ENCODE measurements around the gene ADRA2B. TPM values are rescaled to one million over a fixed set of nuclear protein-coding genes. Genes with fewer than 3 reads are reported as not detected.

Gene ADRA2B
- total and polyA plus RNA-seq, 4 donors = 0.26 to 34.0 (median 0.81) TPM; not detected in 1

GRCh38 chr2:96151595-96152303, 35.4 kb upstream of the ADRA2B start:
- ATAC-seq (ENCODE audit: low FRiP score) = no peak
- H3K4me1 ChIP-seq (ENCODE audit: control insufficient read depth in 1 of 2, insufficient read depth in 2 of 2, low read length in 2 of 2) = no peaks in the 10 kb centered on the region
- H3K4me3 ChIP-seq (ENCODE audit: low read length in 2 of 2) = no peak overlapping the region
- WGBS, 2 donors = 94 to 96% methylated on average over 9 of the region's 9 CpGs
- no peaks in the 10 kb centered on the region for H3K27me3 ChIP-seq (ENCODE audit: control insufficient read depth in 1 of 2, insufficient read depth in 2 of 2, low read length in 1 of 2)
- H3K36me3 ChIP-seq (ENCODE audit: control insufficient read depth in 1 of 2, insufficient read depth in 2 of 2, low read length in 1 of 2) = no peaks in the 10 kb centered on the region
- intact Hi-C loops (cut with DNase I) = no loop called here
- DNase-seq = peak in 1 of 2 donors; percentile 15
- H3K27ac ChIP-seq (ENCODE audit: low read depth in 1 of 2, low read length in 2 of 2) = no peak overlapping the region
- no peaks in the 10 kb centered on the region for H3K9me3 ChIP-seq (ENCODE audit: control insufficient read depth, low read length)

- H3K9me3 ChIP-seq (ENCODE audit: control insufficient read depth, low read length) = no peaks in the 10 kb centered on the region
- no peaks in the 10 kb centered on the region for H3K4me1 ChIP-seq (ENCODE audit: control insufficient read depth in 1 of 2, insufficient read depth in 2 of 2, low read length in 2 of 2)
- no peak overlapping the region for H3K27ac ChIP-seq (ENCODE audit: low read depth in 1 of 2, low read length in 2 of 2)
- no peak overlapping the region for H3K4me3 ChIP-seq (ENCODE audit: low read length in 2 of 2)
- H3K27me3 ChIP-seq (ENCODE audit: control insufficient read depth in 1 of 2, insufficient read depth in 2 of 2, low read length in 1 of 2) = no peaks in the 10 kb centered on the region
- ATAC-seq (ENCODE audit: low FRiP score) (no peak), DNase-seq (peak in 1 of 2 donors; percentile 62)
- intact Hi-C loops (cut with DNase I) = no loop called here
- H3K36me3 ChIP-seq (ENCODE audit: control insufficient read depth in 1 of 2, insufficient read depth in 2 of 2, low read length in 1 of 2) = no peaks in the 10 kb centered on the region
- WGBS, 2 donors = 95 to 96% methylated on average over 14 of the region's 14 CpGs
Measured at GRCh38 chr2:96150791-96151594, 34.6 kb upstream of the ADRA2B start.

DNA sequence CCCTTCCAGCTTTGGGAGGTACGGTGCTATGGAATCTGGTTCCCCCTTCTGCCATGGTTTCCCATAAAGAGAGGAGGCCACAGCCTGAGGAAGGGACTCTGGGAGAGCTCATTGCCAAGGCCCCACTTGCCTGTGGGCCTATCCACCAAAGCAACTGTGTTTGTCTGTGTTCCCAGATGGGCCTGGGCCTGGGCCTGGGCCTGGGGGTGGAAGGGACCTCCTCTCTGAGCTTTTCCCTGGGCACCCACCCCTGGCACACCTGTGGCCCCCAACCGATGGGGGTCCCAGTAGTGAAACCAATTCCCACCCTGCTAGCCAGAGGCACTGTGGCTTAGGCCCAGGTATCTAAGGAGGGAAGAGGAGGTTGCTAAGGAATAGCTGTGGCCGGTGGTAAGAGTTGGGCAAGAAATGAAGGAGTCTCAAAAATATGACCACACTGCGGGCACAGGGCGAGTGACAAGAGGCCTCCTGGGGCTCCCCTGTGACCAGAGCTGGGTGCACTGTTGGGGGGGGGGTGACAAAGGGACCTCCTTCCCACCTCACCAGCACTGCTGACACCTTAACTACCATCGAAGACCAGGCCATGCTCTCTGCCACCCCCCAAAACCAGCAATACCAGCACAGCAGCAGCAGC, 33.8 kb upstream of the ADRA2B start:
- no peak for ATAC-seq (ENCODE audit: low FRiP score)
- H3K9me3 ChIP-seq (ENCODE audit: control insufficient read depth, low read length) = no peaks in the 10 kb centered on the region
- H3K27ac ChIP-seq (ENCODE audit: low read depth in 1 of 2, low read length in 2 of 2) = no peak overlapping the region
- peak; percentile 41 to 43 for DNase-seq
- no peak overlapping the region for H3K4me3 ChIP-seq (ENCODE audit: low read length in 2 of 2)
- no peaks in the 10 kb centered on the region for H3K4me1 ChIP-seq (ENCODE audit: control insufficient read depth in 1 of 2, insufficient read depth in 2 of 2, low read length in 2 of 2)
- intact Hi-C loops (cut with DNase I) = no loop called here
- H3K36me3 ChIP-seq (ENCODE audit: control insufficient read depth in 1 of 2, insufficient read depth in 2 of 2, low read length in 1 of 2) = no peaks in the 10 kb centered on the region
- 95 to 96% methylated on average over 6 of the region's 6 CpGs for WGBS, 2 donors
- H3K27me3 ChIP-seq (ENCODE audit: control insufficient read depth in 1 of 2, insufficient read depth in 2 of 2, low read length in 1 of 2) = no peaks in the 10 kb centered on the region

DNA sequence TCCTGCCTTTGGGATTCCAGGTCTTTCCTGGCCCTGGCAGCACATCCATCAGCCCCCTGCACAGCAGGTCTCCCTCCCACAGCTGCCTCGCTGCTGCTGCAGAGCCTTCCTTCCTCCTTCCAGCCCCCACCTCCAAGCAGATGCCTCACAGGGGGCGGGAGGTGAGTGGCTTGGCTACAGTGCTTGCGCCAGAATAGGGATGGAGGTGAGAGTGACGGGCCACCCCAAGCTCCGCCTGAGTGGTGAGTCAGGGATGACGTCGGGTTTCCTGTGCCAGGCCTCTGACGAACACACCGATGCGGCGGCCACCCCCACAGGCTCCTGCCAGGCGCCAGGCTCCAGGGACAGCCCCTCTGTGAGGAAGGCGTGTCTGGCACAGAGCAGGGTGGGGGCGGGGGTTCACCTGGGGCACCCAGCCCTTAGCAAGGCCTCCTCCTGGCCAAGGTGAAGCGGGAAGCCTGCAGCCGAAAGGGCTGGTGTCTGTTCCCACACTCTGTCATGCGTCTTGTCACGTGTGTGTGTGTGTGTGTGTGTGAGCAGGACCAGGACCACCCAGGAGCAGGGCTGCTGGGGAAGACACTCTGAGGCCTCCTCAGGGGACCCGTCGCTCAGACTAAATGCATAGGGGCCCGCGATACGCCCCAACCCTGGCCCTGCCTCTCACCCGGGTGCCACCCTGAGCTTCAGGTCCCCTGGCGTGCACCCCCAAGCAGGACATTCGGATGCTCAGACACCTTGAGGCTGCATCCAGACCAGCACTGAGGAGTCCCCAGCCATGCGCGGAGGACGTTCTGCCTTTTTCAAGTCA, 32.2 kb upstream of the ADRA2B start:
- H3K27ac ChIP-seq (ENCODE audit: low read depth in 1 of 2, low read length in 2 of 2) = no peak overlapping the region
- H3K27me3 ChIP-seq (ENCODE audit: control insufficient read depth in 1 of 2, insufficient read depth in 2 of 2, low read length in 1 of 2) = no peaks in the 10 kb centered on the region
- H3K9me3 ChIP-seq (ENCODE audit: control insufficient read depth, low read length) = no peaks in the 10 kb centered on the region
- ATAC-seq (ENCODE audit: low FRiP score) (peak; percentile 43), DNase-seq (peak; percentile 91)
- intact Hi-C loops (cut with DNase I) = loop anchor here (5.0 to 10.0 kb wide), 2 partner anchors 104 to 356 kb away; partner anchors contain the start of gene NEURL3 (in 1 of the 2)
- H3K4me3 ChIP-seq (ENCODE audit: low read length in 2 of 2) = no peak overlapping the region
- WGBS, 2 donors = 54 to 57% methylated on average over 25 to 29 of the region's 29 CpGs
- H3K36me3 ChIP-seq (ENCODE audit: control insufficient read depth in 1 of 2, insufficient read depth in 2 of 2, low read length in 1 of 2) = no peaks in the 10 kb centered on the region
- no peaks in the 10 kb centered on the region for H3K4me1 ChIP-seq (ENCODE audit: control insufficient read depth in 1 of 2, insufficient read depth in 2 of 2, low read length in 2 of 2)

- Histone ChIP-seq H3K9me3 (ENCODE audit: control insufficient read depth, low read length) (no peaks in the 10 kb centered on the region), H3K27me3 (ENCODE audit: control insufficient read depth in 1 of 2, insufficient read depth in 2 of 2, low read length in 1 of 2) (no peaks in the 10 kb centered on the region), H3K36me3 (ENCODE audit: control insufficient read depth in 1 of 2, insufficient read depth in 2 of 2, low read length in 1 of 2) (no peaks in the 10 kb centered on the region), H3K4me3 (ENCODE audit: low read length in 2 of 2) (no peak overlapping the region), H3K27ac (ENCODE audit: low read depth in 1 of 2, low read length in 2 of 2) (peak overlapping the region in 1 of 2 donors; percentile 36), H3K4me1 (ENCODE audit: control insufficient read depth in 1 of 2, insufficient read depth in 2 of 2, low read length in 2 of 2) (no peaks in the 10 kb centered on the region)
- intact Hi-C loops (cut with DNase I) = loop anchor here (5.0 to 10.0 kb wide), 2 partner anchors 105 to 357 kb away; partner anchors contain the start of gene NEURL3 (in 1 of the 2)
- WGBS, 2 donors = 45 to 48% methylated on average over 9 of the region's 9 CpGs
- peak; percentile 38 to 56 for DNase-seq
- ATAC-seq (ENCODE audit: low FRiP score) = no peak
Measured at GRCh38 chr2:96147593-96148201, 31.3 kb upstream of the ADRA2B start.

DNA sequence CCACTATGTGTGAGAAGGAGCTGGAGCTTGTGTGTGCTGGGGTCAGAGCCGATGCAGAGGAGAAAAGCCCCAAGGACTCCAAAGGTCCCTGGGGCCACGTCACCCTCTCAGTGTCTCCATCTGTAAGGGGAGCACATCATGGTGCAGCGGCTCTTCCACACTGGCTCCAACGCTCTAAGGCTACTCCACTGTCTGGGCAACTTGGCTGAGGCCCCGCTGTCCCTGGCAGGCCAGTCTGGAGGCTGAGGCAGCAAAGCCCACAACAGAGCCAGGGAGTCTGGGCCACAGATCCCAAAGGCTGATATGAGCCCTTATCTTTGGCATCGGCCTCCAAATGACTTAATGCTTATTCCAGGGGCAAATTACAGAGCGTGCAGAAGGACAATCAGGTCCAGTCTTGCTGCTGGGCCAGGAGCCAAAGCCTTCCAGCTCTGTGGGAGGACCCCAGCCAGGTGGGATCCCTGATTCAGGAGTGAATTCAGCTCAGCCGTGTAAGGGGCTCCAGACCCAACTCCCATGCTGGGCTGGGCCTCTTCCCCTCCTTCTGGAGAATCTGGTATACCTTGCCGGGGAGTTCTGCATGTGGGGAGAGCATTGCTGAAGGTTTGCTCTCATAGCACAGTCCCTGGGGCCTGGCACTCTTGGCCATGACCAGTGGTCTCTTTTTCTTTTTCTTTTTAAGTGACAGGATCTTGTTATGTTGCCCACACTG, 30.7 kb upstream of the ADRA2B start:
- no peaks in the 10 kb centered on the region for H3K9me3 ChIP-seq (ENCODE audit: control insufficient read depth, low read length)
- WGBS, 2 donors = 9 to 14% methylated on average over 9 of the region's 9 CpGs
- ATAC-seq (ENCODE audit: low FRiP score) (no peak), DNase-seq (peak; percentile 76)
- H3K4me1 ChIP-seq (ENCODE audit: control insufficient read depth in 1 of 2, insufficient read depth in 2 of 2, low read length in 2 of 2) = no peaks in the 10 kb centered on the region
- intact Hi-C loops (cut with DNase I) = loop anchor here (5.0 to 10.0 kb wide), 2 partner anchors 105 to 358 kb away; partner anchors contain the start of gene NEURL3 (in 1 of the 2)
- no peaks in the 10 kb centered on the region for H3K36me3 ChIP-seq (ENCODE audit: control insufficient read depth in 1 of 2, insufficient read depth in 2 of 2, low read length in 1 of 2)
- H3K4me3 ChIP-seq (ENCODE audit: low read length in 2 of 2) = no peak overlapping the region
- H3K27me3 ChIP-seq (ENCODE audit: control insufficient read depth in 1 of 2, insufficient read depth in 2 of 2, low read length in 1 of 2) = no peaks in the 10 kb centered on the region
- H3K27ac ChIP-seq (ENCODE audit: low read depth in 1 of 2, low read length in 2 of 2) = peak overlapping the region in 1 of 2 donors; percentile 36

DNA sequence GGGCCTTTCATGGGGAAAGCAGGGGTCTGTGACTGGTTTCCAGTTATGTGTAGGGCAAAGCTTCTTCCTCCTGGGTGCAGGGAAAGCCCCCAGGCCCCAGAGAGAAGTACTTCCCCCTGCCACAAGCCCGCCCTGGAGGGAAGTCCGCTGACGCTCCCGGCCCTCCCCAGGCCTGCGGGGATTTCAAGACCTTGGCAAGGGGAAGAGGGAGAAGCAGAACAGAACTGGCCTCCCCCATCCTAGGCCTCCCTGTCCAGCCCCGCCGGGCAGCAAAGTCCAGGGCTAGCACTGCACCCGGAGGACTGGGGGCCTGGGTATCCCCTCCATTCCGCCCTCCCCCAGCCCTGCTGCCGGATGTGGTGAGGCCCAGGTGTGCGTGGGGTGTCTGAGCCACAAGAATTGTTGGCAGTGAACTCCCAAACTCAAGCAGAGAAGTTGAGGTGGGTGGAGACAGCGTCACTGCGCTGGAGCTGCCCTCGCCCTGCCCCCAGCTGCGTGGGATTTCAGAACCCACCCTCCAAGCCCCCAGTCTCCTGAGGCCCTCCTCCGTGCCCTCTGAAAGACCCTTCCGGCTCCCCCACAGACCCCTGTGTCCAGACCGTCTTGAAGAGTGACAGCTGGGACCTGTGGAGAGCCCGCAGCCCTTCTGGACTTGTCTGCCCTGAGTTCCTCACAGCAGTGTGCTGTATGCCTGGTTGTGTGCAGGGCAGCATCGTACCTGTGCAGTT, 29.9 kb upstream of the ADRA2B start:
- Histone ChIP-seq H3K36me3 (ENCODE audit: control insufficient read depth in 1 of 2, insufficient read depth in 2 of 2, low read length in 1 of 2) (no peaks in the 10 kb centered on the region), H3K9me3 (ENCODE audit: control insufficient read depth, low read length) (no peaks in the 10 kb centered on the region), H3K4me1 (ENCODE audit: control insufficient read depth in 1 of 2, insufficient read depth in 2 of 2, low read length in 2 of 2) (no peaks in the 10 kb centered on the region), H3K4me3 (ENCODE audit: low read length in 2 of 2) (no peak overlapping the region), H3K27me3 (ENCODE audit: control insufficient read depth in 1 of 2, insufficient read depth in 2 of 2, low read length in 1 of 2) (no peaks in the 10 kb centered on the region), H3K27ac (ENCODE audit: low read depth in 1 of 2, low read length in 2 of 2) (peak overlapping the region; percentile 6 to 26)
- 39 to 45% methylated on average over 20 of the region's 20 CpGs for WGBS, 2 donors
- peak; percentile 80 to 90 for DNase-seq
- no peak for ATAC-seq (ENCODE audit: low FRiP score)
- intact Hi-C loops (cut with DNase I) = loop anchor here (5.0 to 10.0 kb wide), 2 partner anchors 106 to 358 kb away; partner anchors contain the start of gene NEURL3 (in 1 of the 2)

All from aorta (tissue), 5 donors.